WTC11 (cell line): ENCODE results near the gene DHRSX. TPM values are rescaled to one million over a fixed set of nuclear protein-coding genes. Genes with fewer than 3 reads are reported as not detected.
"Not testable (repeated sequence)": the region's sequence is repeated elsewhere in the genome, so short reads cannot be mapped to it uniquely, and the experiment has no call there.

Source experiments
- ATAC-seq: fragments of 200-7000 bp; cut with Tn5 transposase; 2 replicates; pipeline ENCODE4 v1.10.0; 2021; ENCODE audit warnings: mild to moderate bottlenecking, moderate library complexity
- CTCF ChIA-PET: fragments of 300-600 bp; sonication (Branson Sonifier 250); formaldehyde crosslinking; loops from one replicate; lab custom pipeline; 2021; ENCODE audit warnings: antibody characterized with exemption; lab: Charles Lee
- POLR2A ChIA-PET: fragments of 350-600 bp; sonication (Branson Sonifier 250); formaldehyde crosslinking; loops from one replicate; lab custom pipeline; 2021; ENCODE audit warnings: antibody characterized with exemption; lab: Charles Lee
- DNase-seq: peaks from one replicate; pipeline ENCODE4 v3.0.0; 2021; ENCODE audit warnings: low spot score
- H3K27ac Mint-ChIP-seq: 2 replicates; pipeline ENCODE4 v1.8.0; 2021; ENCODE audit warnings: mixed read lengths
- H3K27me3 Mint-ChIP-seq: 2 replicates; pipeline ENCODE4 v1.8.0; 2021; ENCODE audit warnings: low read depth, mild to moderate bottlenecking, moderate library complexity, mixed read lengths
- H3K36me3 Mint-ChIP-seq: 2 replicates; pipeline ENCODE4 v1.8.0; 2021; ENCODE audit warnings: mixed read lengths
- H3K4me1 Mint-ChIP-seq: 2 replicates; pipeline ENCODE4 v1.8.0; 2022; ENCODE audit warnings: mixed read lengths
- H3K4me3 Mint-ChIP-seq: 2 replicates; pipeline ENCODE4 v1.8.0; 2021; ENCODE audit warnings: mild to moderate bottlenecking, moderate library complexity, mixed read lengths
- H3K9me3 Mint-ChIP-seq: 2 replicates; pipeline ENCODE4 v1.8.0; 2021; ENCODE audit warnings: mixed read lengths
- E2F4 ChIP-seq: sonication (generic); formaldehyde crosslinking; IDR thresholded peaks from 2 replicates; pipeline ENCODE4 v1.8.1; 2022; ENCODE audit warnings: low read depth, mild to moderate bottlenecking, moderate library complexity, missing genetic modification reagents, borderline replicate concordance
- ELF4 ChIP-seq: sonication (generic); formaldehyde crosslinking; IDR thresholded peaks from 2 replicates; pipeline ENCODE4 v1.8.1; 2022; ENCODE audit warnings: low read depth, mild to moderate bottlenecking, moderate library complexity, missing genetic modification reagents
- FOXK1 ChIP-seq: sonication (generic); formaldehyde crosslinking; IDR thresholded peaks from 2 replicates; pipeline ENCODE4 v1.8.0; 2022; ENCODE audit warnings: mild to moderate bottlenecking, moderate library complexity, missing genetic modification reagents
- HMGA2 ChIP-seq: fragments of 250-450 bp; sonication (Bioruptor Pico); IDR thresholded peaks from 2 replicates; pipeline ENCODE4 v1.4.0; 2021; ENCODE audit warnings: mild to moderate bottlenecking, moderate library complexity
- IRF1 ChIP-seq: sonication (generic); formaldehyde crosslinking; IDR thresholded peaks from 2 replicates; pipeline ENCODE4 v1.8.0; 2023; ENCODE audit warnings: missing genetic modification reagents
- JUN ChIP-seq: sonication (generic); formaldehyde crosslinking; IDR thresholded peaks from 2 replicates; pipeline ENCODE4 v1.8.0; 2023; ENCODE audit warnings: mild to moderate bottlenecking, missing genetic modification reagents
- KAT7 ChIP-seq: sonication (generic); formaldehyde crosslinking; IDR thresholded peaks from 2 replicates; pipeline ENCODE4 v1.8.1; 2023; ENCODE audit warnings: missing genetic modification reagents, mild to moderate bottlenecking, borderline replicate concordance
- MAX ChIP-seq: sonication (generic); formaldehyde crosslinking; IDR thresholded peaks from 2 replicates; pipeline ENCODE4 v1.8.0; 2022; ENCODE audit warnings: mild to moderate bottlenecking, missing genetic modification reagents
- MYBL2 ChIP-seq: sonication (generic); formaldehyde crosslinking; IDR thresholded peaks from 2 replicates; pipeline ENCODE4 v1.8.1; 2023; ENCODE audit warnings: mild to moderate bottlenecking, moderate library complexity, missing genetic modification reagents
- NFYB ChIP-seq: sonication (generic); formaldehyde crosslinking; conservative IDR thresholded peaks from 2 replicates; pipeline ENCODE4 v1.8.0; 2022; ENCODE audit warnings: low read depth, missing genetic modification reagents
- NR1H2 ChIP-seq: sonication (generic); formaldehyde crosslinking; IDR thresholded peaks from 2 replicates; pipeline ENCODE4 v1.9.0; 2021; ENCODE audit warnings: mild to moderate bottlenecking, moderate library complexity, missing genetic modification reagents
- NR2C2 ChIP-seq: sonication (generic); formaldehyde crosslinking; IDR thresholded peaks from 2 replicates; pipeline ENCODE4 v1.8.0; 2022; ENCODE audit warnings: mild to moderate bottlenecking, missing genetic modification reagents
- PREB ChIP-seq: sonication (generic); formaldehyde crosslinking; IDR thresholded peaks from 2 replicates; pipeline ENCODE4 v1.8.1; 2022; ENCODE audit warnings: mild to moderate bottlenecking, missing genetic modification reagents, moderate library complexity, borderline replicate concordance
- TEAD1 ChIP-seq: sonication (generic); formaldehyde crosslinking; IDR thresholded peaks from 2 replicates; pipeline ENCODE4 v1.8.0; 2022; ENCODE audit warnings: mild to moderate bottlenecking, missing genetic modification reagents
- TEAD4 ChIP-seq: sonication (generic); formaldehyde crosslinking; IDR thresholded peaks from 2 replicates; pipeline ENCODE4 v1.8.0; 2022; ENCODE audit warnings: mild to moderate bottlenecking, missing genetic modification reagents
- TP53 ChIP-seq: sonication (generic); formaldehyde crosslinking; IDR thresholded peaks from 2 replicates; pipeline ENCODE4 v1.8.1; 2023; ENCODE audit warnings: mild to moderate bottlenecking, missing genetic modification reagents
- ZNF121 ChIP-seq: sonication (generic); formaldehyde crosslinking; IDR thresholded peaks from 2 replicates; pipeline ENCODE4 v1.8.0; 2023; ENCODE audit warnings: missing genetic modification reagents
- ZNF396 ChIP-seq: fragments of 250-450 bp; sonication (Bioruptor Pico); IDR thresholded peaks from 2 replicates; pipeline ENCODE4 v1.8.0; 2021; ENCODE audit warnings: mild to moderate bottlenecking, moderate library complexity, borderline replicate concordance
- ZNF671 ChIP-seq: fragments of 250-450 bp; sonication (Bioruptor Pico); IDR thresholded peaks from 2 replicates; pipeline ENCODE4 v1.8.0; 2021; ENCODE audit warnings: mild to moderate bottlenecking
- total RNA-seq: library from RNA; stranded (reverse); gene quantifications from 3 replicates; pipeline ENCODE4 v1.2.3, GENCODE V29; 2021
- TF ChIP-seq, protein P1 (sequence below): sonication (generic); formaldehyde crosslinking; IDR thresholded peaks from 2 replicates; pipeline ENCODE4 v1.8.1; 2023; ENCODE audit warnings: mild to moderate bottlenecking, missing genetic modification reagents
- TF ChIP-seq, protein P2 (sequence below): sonication (generic); formaldehyde crosslinking; IDR thresholded peaks from 2 replicates; pipeline ENCODE4 v1.8.1; 2022; ENCODE audit warnings: low read depth, missing genetic modification reagents, borderline replicate concordance

The DHRSX gene
- total RNA-seq, 1 experiment from 2014 or later, result 28.2 TPM

DNA sequence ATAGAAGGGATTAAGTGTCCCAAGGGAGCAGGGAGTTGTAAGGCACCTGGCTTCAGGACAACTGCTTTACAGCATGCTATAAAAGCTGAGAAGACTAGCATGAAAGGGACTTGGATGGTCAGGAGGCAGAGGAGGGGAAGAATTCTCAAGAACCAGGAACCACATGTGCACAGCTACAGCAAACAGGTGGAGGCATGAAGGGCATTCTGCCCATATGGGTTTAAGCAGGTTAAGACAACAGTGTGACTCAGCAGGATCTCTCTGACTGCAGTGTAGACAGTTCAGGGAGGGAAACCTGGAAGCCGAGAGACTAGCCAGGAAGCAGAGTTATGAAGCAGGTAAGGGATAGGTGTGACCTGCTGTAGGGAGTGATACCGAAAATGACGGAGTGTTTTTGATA, 117.0 kb downstream of the DHRSX start (continued):
- TF ChIP-seq IRF1 (CRISPR knock-in tag) (no peak), TEAD4 (CRISPR knock-in tag) (no peak), HMGA2 (CRISPR knock-in tag) (no peak), FOXK1 (CRISPR knock-in tag) (no peak), TEAD1 (CRISPR knock-in tag) (no peak)
- TF ChIP-seq, protein P1, sequence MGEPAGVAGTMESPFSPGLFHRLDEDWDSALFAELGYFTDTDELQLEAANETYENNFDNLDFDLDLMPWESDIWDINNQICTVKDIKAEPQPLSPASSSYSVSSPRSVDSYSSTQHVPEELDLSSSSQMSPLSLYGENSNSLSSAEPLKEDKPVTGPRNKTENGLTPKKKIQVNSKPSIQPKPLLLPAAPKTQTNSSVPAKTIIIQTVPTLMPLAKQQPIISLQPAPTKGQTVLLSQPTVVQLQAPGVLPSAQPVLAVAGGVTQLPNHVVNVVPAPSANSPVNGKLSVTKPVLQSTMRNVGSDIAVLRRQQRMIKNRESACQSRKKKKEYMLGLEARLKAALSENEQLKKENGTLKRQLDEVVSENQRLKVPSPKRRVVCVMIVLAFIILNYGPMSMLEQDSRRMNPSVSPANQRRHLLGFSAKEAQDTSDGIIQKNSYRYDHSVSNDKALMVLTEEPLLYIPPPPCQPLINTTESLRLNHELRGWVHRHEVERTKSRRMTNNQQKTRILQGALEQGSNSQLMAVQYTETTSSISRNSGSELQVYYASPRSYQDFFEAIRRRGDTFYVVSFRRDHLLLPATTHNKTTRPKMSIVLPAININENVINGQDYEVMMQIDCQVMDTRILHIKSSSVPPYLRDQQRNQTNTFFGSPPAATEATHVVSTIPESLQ (CRISPR knock-in tag), result no peak

DNA sequence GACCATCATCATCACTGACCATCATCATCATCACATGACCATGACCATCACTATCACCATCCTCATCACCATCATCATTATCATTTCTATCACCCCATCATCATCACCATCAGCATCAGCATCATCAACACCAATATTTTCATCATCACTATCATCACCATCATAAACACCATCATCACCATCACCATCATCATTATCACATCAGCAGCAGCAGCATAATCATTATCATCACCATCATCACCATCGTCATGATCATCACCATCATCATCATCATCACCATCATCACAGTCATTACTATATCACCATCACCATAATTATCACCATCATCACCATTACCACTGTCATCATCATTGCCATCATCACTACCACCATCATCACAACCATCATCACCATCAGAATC, 117.6 kb downstream of the DHRSX start:
- DNase-seq (no peak), ATAC-seq (no peak)
- ChIA-PET POLR2A (no interaction called here), CTCF (no interaction called here)
- Mint-ChIP-seq H3K9me3 (peaks cover 14% of the 10 kb centered on the region), H3K4me1 (no peaks in the 10 kb centered on the region), H3K27ac (no peak overlapping the region), H3K36me3 (peaks cover 27% of the 10 kb centered on the region), H3K27me3 (no peaks in the 10 kb centered on the region), H3K4me3 (no peak overlapping the region)
- TF ChIP-seq HMGA2 (CRISPR knock-in tag) (no peak), MYBL2 (CRISPR knock-in tag) (no peak), NR1H2 (no peak), PREB (CRISPR knock-in tag) (no peak), TP53 (CRISPR knock-in tag) (no peak), ZNF121 (CRISPR knock-in tag) (no peak), ZNF671 (no peak), NR2C2 (CRISPR knock-in tag) (no peak), E2F4 (no peak), MAX (CRISPR knock-in tag) (no peak)

DNA sequence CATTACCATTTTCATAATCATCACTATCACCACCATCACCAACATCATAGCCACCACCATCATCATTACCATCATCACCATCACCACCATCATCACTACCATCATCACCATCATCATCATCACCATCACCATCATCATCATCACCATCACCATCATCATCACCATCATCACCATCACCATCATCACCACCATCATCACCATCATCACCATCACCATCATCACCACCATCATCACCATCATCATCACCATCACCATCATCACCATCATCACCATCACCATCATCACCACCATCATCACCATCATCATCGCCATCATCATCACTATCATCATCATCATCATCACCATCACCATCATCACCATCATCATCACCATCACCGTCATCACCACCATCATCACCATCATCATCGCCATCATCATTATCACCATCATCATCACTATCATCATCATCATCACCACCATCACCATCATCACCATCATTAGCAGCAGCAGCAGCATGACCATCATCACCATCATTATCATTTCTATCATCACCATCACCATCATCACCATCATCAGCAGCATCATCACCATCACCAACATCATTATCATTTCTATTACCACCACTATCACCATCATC, 118.2 kb downstream of the DHRSX start:
- H3K4me3 Mint-ChIP-seq, H3K27ac Mint-ChIP-seq, ATAC-seq, POLR2A ChIA-PET, H3K27me3 Mint-ChIP-seq, H3K4me1 Mint-ChIP-seq, DNase-seq, CTCF ChIA-PET: not testable (repeated sequence)
- Mint-ChIP-seq H3K36me3 (peaks cover 31% of the 10 kb centered on the region), H3K9me3 (peaks cover 17% of the 10 kb centered on the region)

DNA sequence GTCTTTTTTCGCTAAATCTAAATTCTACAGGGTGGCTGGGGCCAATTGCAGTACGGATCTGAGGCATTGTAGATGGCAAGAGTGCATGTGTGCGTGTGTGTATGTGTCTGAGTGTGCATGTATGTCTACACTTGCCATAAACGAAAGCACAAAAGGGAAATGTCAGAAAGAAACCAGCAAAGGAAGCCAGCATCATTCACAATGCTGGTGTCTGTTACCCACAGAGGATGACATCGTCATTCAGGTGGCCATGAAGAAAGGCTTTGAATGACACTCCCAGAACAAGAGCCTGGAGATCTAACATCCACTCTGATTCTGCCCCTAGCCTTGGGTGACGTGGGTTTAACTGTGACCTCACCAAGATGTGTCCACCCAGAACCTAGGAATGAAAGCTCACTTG, 124.6 kb downstream of the DHRSX start:
- H3K27me3 Mint-ChIP-seq, result no peaks in the 10 kb centered on the region
- CTCF ChIA-PET, result no interaction called here
- POLR2A ChIA-PET, result no interaction called here
- peaks cover 37% of the 10 kb centered on the region for H3K36me3 Mint-ChIP-seq
- H3K9me3 Mint-ChIP-seq, result peaks cover 18% of the 10 kb centered on the region
- DNase-seq (no peak), ATAC-seq (no peak)
- TF ChIP-seq ELF4 (CRISPR knock-in tag) (no peak), E2F4 (no peak), ZNF396 (no peak), NFYB (no peak), KAT7 (CRISPR knock-in tag) (no peak), JUN (CRISPR knock-in tag) (no peak)
- TF ChIP-seq, protein P2, sequence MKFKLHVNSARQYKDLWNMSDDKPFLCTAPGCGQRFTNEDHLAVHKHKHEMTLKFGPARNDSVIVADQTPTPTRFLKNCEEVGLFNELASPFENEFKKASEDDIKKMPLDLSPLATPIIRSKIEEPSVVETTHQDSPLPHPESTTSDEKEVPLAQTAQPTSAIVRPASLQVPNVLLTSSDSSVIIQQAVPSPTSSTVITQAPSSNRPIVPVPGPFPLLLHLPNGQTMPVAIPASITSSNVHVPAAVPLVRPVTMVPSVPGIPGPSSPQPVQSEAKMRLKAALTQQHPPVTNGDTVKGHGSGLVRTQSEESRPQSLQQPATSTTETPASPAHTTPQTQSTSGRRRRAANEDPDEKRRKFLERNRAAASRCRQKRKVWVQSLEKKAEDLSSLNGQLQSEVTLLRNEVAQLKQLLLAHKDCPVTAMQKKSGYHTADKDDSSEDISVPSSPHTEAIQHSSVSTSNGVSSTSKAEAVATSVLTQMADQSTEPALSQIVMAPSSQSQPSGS (CRISPR knock-in tag), result no peak
- TF ChIP-seq, protein P1 (CRISPR knock-in tag), result no peak
- H3K4me1 Mint-ChIP-seq, result peaks cover 17% of the 10 kb centered on the region
- no peak overlapping the region for H3K4me3 Mint-ChIP-seq
- H3K27ac Mint-ChIP-seq, result no peak overlapping the region
